Lung (tissue), 12 donors: ENCODE results near the gene LMX1B. TPM values are rescaled to one million over a fixed set of nuclear protein-coding genes. Genes with fewer than 3 reads are reported as not detected.

ENCODE experiments used
- ATAC-seq: fragments of 200-7000 bp; cut with Tn5 transposase; one replicate; pipeline ENCODE4 v1.9.1; 2020; ENCODE audit warnings: moderate number of reproducible peaks; ENCODE audit not compliant: insufficient read depth, low FRiP score
- DNase-seq, 3 donors: peaks; one replicate each; pipeline ENCODE4 v3.0.0-alpha.2; 2013 to 2017
- H3K27ac ChIP-seq, 2 donors: one replicate each; pipeline ENCODE4 v1.5.1; 2013; ENCODE audit warnings: mild to moderate bottlenecking in 2 of 2, moderate library complexity in 2 of 2, control low read depth in 1 of 2, inconsistent platforms in 1 of 2, low read depth in 1 of 2, low read length in 1 of 2
- H3K27me3 ChIP-seq, 3 donors: one replicate each; pipeline ENCODE4 v1.5.1; 2013; ENCODE audit warnings: low read length in 2 of 3; ENCODE audit not compliant: control insufficient read depth in 3 of 3, insufficient read depth in 3 of 3
- H3K36me3 ChIP-seq, 4 donors: one replicate each; pipeline ENCODE4 v1.5.1; 2013; ENCODE audit warnings: low read length in 4 of 4, mild to moderate bottlenecking in 1 of 4, moderate library complexity in 1 of 4; ENCODE audit not compliant: control insufficient read depth in 4 of 4, insufficient read depth in 4 of 4
- H3K4me1 ChIP-seq, 5 donors: one replicate each; pipeline ENCODE4 v1.5.1; 2013; ENCODE audit warnings: low read length in 5 of 5, mild to moderate bottlenecking in 2 of 5, moderate library complexity in 1 of 5; ENCODE audit not compliant: control insufficient read depth in 5 of 5, insufficient read depth in 5 of 5
- H3K4me3 ChIP-seq: one replicate; pipeline ENCODE4 v1.5.1; 2013; ENCODE audit warnings: mild to moderate bottlenecking, control low read depth, moderate library complexity
- H3K9ac ChIP-seq, 2 donors: one replicate each; pipeline ENCODE4 v1.5.1; 2013; ENCODE audit warnings: low read length in 2 of 2, control low read depth in 1 of 2; ENCODE audit not compliant: insufficient read depth in 1 of 2
- H3K9me3 ChIP-seq, 4 donors: one replicate each; pipeline ENCODE4 v1.5.1; 2013; ENCODE audit warnings: low read length in 3 of 4, mild to moderate bottlenecking in 1 of 4, moderate library complexity in 1 of 4; ENCODE audit not compliant: control insufficient read depth in 4 of 4, insufficient read depth in 3 of 4
- CTCF ChIP-seq: IDR thresholded peaks from 2 replicates; pipeline ENCODE4 v1.5.1; 2012; ENCODE audit warnings: mild to moderate bottlenecking; ENCODE audit errors: control extremely low read depth, extremely low read depth
- WGBS, 2 donors: extraction: QIAGEN DNeasy Blood & Tissue Kit; methylation state at CpG; one replicate each; pipeline ENCODE4 v1.1.7; 2013; 5-methylcytosine and 5-hydroxymethylcytosine counted together
- polyA plus RNA-seq, 2 donors: library from polyadenylated mRNA; stranded (reverse); fragments of 200-250 nt; gene quantifications; one replicate each; pipeline ENCODE4 v1.2.1, GENCODE V29; 2013
- total RNA-seq, 2 donors: library from RNA; depleted of rRNA in 1 of 2; stranded (reverse); fragments of >200 nt in 1 of 2; gene quantifications; one replicate each; pipeline ENCODE4 v1.2.1, GENCODE V29; 2014 to 2021
- donor health status: control.
- donor health status: control.
- donor health status: Bipolar disorder and iron deficiency.
- donor health status: healthy.
- donor health status: DM: yes; HTN: yes; CAD: no.

Gene LMX1B
- total and polyA plus RNA-seq, 4 donors = under 0.01 to 0.77 (median 0.10) TPM

- ATAC-seq (no peak), DNase-seq (no peak)
- Histone ChIP-seq H3K9me3 (peaks cover 0 to 3% (median 0%) of the 10 kb centered on the region in 4 donors), H3K4me3 (no peak overlapping the region), H3K4me1 (peaks cover 0 to 16% (median 11%) of the 10 kb centered on the region in 5 donors), H3K9ac (no peak overlapping the region), H3K27ac (no peak overlapping the region), H3K27me3 (peaks cover 0 to 6% (median 2%) of the 10 kb centered on the region in 3 donors), H3K36me3 (no peaks in the 10 kb centered on the region)
- TF ChIP-seq CTCF = no peak
- 75 to 86% methylated on average over 3 of the region's 3 CpGs for WGBS, 2 donors
Measured at GRCh38 chr9:126591922-126592321, 21.8 kb upstream of the LMX1B start.

GRCh38 chr9:126592461-126592860 lies 21.3 kb upstream of the LMX1B start:
- no peak for DNase-seq
- H3K27ac ChIP-seq = no peak overlapping the region
- H3K9me3 ChIP-seq = peaks cover 0 to 3% (median 0%) of the 10 kb centered on the region in 4 donors
- H3K9ac ChIP-seq = no peak overlapping the region
- WGBS, 2 donors = 66 to 75% methylated on average over 8 of the region's 8 CpGs
- no peak for ATAC-seq
- H3K4me1 ChIP-seq = peaks cover 0 to 14% (median 8%) of the 10 kb centered on the region in 5 donors
- TF ChIP-seq CTCF = no peak
- no peaks in the 10 kb centered on the region for H3K36me3 ChIP-seq
- no peak overlapping the region for H3K4me3 ChIP-seq
- peaks cover 0 to 6% (median 2%) of the 10 kb centered on the region in 3 donors for H3K27me3 ChIP-seq

GRCh38 chr9:126595982-126596381 lies 17.7 kb upstream of the LMX1B start:
- no peak overlapping the region for H3K9ac ChIP-seq
- H3K4me3 ChIP-seq = no peak overlapping the region
- DNase-seq = no peak
- TF ChIP-seq CTCF = no peak
- no peaks in the 10 kb centered on the region for H3K4me1 ChIP-seq
- peaks cover 0 to 6% (median 6%) of the 10 kb centered on the region in 3 donors for H3K27me3 ChIP-seq
- no peak overlapping the region for H3K27ac ChIP-seq
- no peak for ATAC-seq
- H3K36me3 ChIP-seq = no peaks in the 10 kb centered on the region
- 97 to 100% methylated on average over 2 of the region's 2 CpGs for WGBS, 2 donors
- peaks cover 0 to 3% (median 0%) of the 10 kb centered on the region in 4 donors for H3K9me3 ChIP-seq
